Stomach (tissue), 9 donors: ENCODE measurements around the gene ITGA6. TPM values are rescaled to one million over a fixed set of nuclear protein-coding genes. Genes with fewer than 3 reads are reported as not detected.

ENCODE experiments used
- DNase-seq, 2 donors: peaks; one replicate each; pipeline versions ENCODE4 v3.0.0 to v3.0.0-alpha.2; 2013 to 2019
- H3K27ac ChIP-seq, 5 donors: fragments of 200-600 bp in 4 of 5; sonication (generic) in 4 of 5; one replicate each; pipeline ENCODE4 v1.5.1; 2013 to 2019; ENCODE audit warnings: mild to moderate bottlenecking in 1 of 5, moderate library complexity in 1 of 5
- H3K27me3 ChIP-seq, 3 donors: fragments of 200-600 bp; sonication (generic); one replicate each; pipeline ENCODE4 v1.5.1; 2017 to 2019; ENCODE audit warnings: mixed run types in 1 of 3
- H3K36me3 ChIP-seq, 4 donors: fragments of 200-600 bp; sonication (generic); 1 replicate in 3 of 4; 2 replicates in 1 of 4; pipeline ENCODE4 v1.5.1; 2016 to 2019
- H3K4me1 ChIP-seq, 4 donors: fragments of 200-600 bp; sonication (generic); one replicate each; pipeline ENCODE4 v1.5.1; 2016 to 2019
- H3K4me3 ChIP-seq, 4 donors: fragments of 200-600 bp; sonication (generic) in 3 of 4; one replicate each; pipeline ENCODE4 v1.5.1; 2016 to 2019; ENCODE audit warnings: mild to moderate bottlenecking in 1 of 4
- H3K9me3 ChIP-seq, 4 donors: fragments of 200-600 bp; sonication (generic); one replicate each; pipeline ENCODE4 v1.5.1; 2016 to 2019
- CTCF ChIP-seq, 7 experiments: fragments of 450-650 bp in 4 of 7; fragments of 200-600 bp in 3 of 7; sonication (generic) in 3 of 7; IDR thresholded peaks; one replicate each; pipeline ENCODE4 v1.5.1; 2016 to 2019; ENCODE audit warnings: antibody characterized with exemption in 7 of 7, control low read depth in 2 of 7, mild to moderate bottlenecking in 1 of 7
- EP300 ChIP-seq: sonication (generic); formaldehyde crosslinking; IDR thresholded peaks from one replicate; pipeline ENCODE4 v1.6.1; 2017; ENCODE audit warnings: antibody characterized with exemption
- POLR2A ChIP-seq, 4 donors: fragments of 450-650 bp; IDR thresholded peaks; one replicate each; pipeline ENCODE4 v1.6.1; 2016; ENCODE audit warnings: antibody characterized with exemption in 4 of 4, control low read depth in 2 of 4, mild to moderate bottlenecking in 1 of 4, moderate library complexity in 1 of 4
- POLR2AphosphoS5 ChIP-seq, 3 donors: sonication (generic); formaldehyde crosslinking; IDR thresholded peaks; one replicate each; pipeline ENCODE4 v1.6.1; 2016; ENCODE audit warnings: antibody characterized with exemption in 3 of 3
- WGBS, 5 donors: extraction: QIAGEN DNeasy Blood & Tissue Kit in 3 of 5; methylation state at CpG; one replicate each; pipeline versions ENCODE4 v1.1.5 to v1.1.7; 2013 to 2018; 5-methylcytosine and 5-hydroxymethylcytosine counted together
- intact Hi-C: fragments of 100-400 bp; cut with DNase I; formaldehyde crosslinking; loops from one replicate; pipeline ENCODE4 v1.15.1; 2023; ENCODE audit warnings: low total_unique reads
- polyA plus RNA-seq, 3 donors: library from polyadenylated mRNA; stranded (reverse); fragments of 200-250 nt; gene quantifications; one replicate each; pipeline ENCODE4 v1.2.3, GENCODE V29; 2013
- total RNA-seq, 5 donors: library from RNA; depleted of rRNA; stranded (reverse); fragments of >200 nt; gene quantifications; one replicate each; pipeline versions ENCODE4 v1.1.0 to v1.2.3, GENCODE V29; 2014 to 2016
- donor health status: healthy with polysubstance abuse.
- donor health status: Bipolar disorder and iron deficiency.
- donor health status: healthy.

Gene ITGA6
- total and polyA plus RNA-seq, 8 donors: 10.7 to 391 (median 55.4) TPM

GRCh38 chr2:172447811-172448493 lies 20.6 kb downstream of the ITGA6 start:
- Histone ChIP-seq H3K4me3 (no peak overlapping the region), H3K36me3 (no peaks in the 10 kb centered on the region), H3K27ac (peak overlapping the region in 3 of 5 donors; percentile 4 to 71 (median 57)), H3K9me3 (no peaks in the 10 kb centered on the region), H3K27me3 (no peaks in the 10 kb centered on the region), H3K4me1 (peaks cover 10 to 63% (median 49%) of the 10 kb centered on the region in 4 donors)
- TF ChIP-seq POLR2A (IDR thresholded peaks at IDR 0.05) (no peak), CTCF (IDR thresholded peaks at IDR 0.05) (no peak), EP300 (no peak), POLR2AphosphoS5 (IDR thresholded peaks at IDR 0.05) (no peak)
- 57 to 73% (median 68%) methylated on average over 5 of the region's 5 CpGs for WGBS, 5 donors
- DNase-seq: no peak
- intact Hi-C loops: no loop called here

- Histone ChIP-seq H3K27me3 (no peaks in the 10 kb centered on the region), H3K4me1 (peaks cover 10 to 66% (median 54%) of the 10 kb centered on the region in 4 donors), H3K27ac (peak overlapping the region in 3 of 5 donors; percentile 2 to 71 (median 57)), H3K9me3 (no peaks in the 10 kb centered on the region), H3K36me3 (no peaks in the 10 kb centered on the region), H3K4me3 (no peak overlapping the region)
- no peak for DNase-seq
- intact Hi-C loops: no loop called here
- WGBS, 5 donors: 53 to 61% (median 56%) methylated on average over 3 of the region's 3 CpGs
- TF ChIP-seq EP300 (no peak), POLR2A (IDR thresholded peaks at IDR 0.05) (no peak), CTCF (IDR thresholded peaks at IDR 0.05) (no peak), POLR2AphosphoS5 (IDR thresholded peaks at IDR 0.05) (no peak)
These were observed 21.3 kb downstream of the ITGA6 start for GRCh38 chr2:172448544-172449267.

- no peaks in the 10 kb centered on the region for H3K9me3 ChIP-seq
- DNase-seq: no peak
- H3K36me3 ChIP-seq: no peaks in the 10 kb centered on the region
- no peak overlapping the region for H3K4me3 ChIP-seq
- H3K4me1 ChIP-seq: peaks cover 11 to 75% (median 66%) of the 10 kb centered on the region in 4 donors
- no peaks in the 10 kb centered on the region for H3K27me3 ChIP-seq
- H3K27ac ChIP-seq: no peak overlapping the region
- intact Hi-C loops: no loop called here
- no peak for TF ChIP-seq POLR2AphosphoS5 (IDR thresholded peaks at IDR 0.05)
- TF ChIP-seq POLR2A (IDR thresholded peaks at IDR 0.05): no peak
- TF ChIP-seq CTCF (IDR thresholded peaks at IDR 0.05): no peak
- no peak for TF ChIP-seq EP300
- WGBS, 5 donors: 85 to 95% (median 92%) methylated on average over 8 of the region's 8 CpGs
These were observed 22.6 kb downstream of the ITGA6 start for GRCh38 chr2:172449911-172450550.

GRCh38 chr2:172451923-172452322 lies 24.5 kb downstream of the ITGA6 start:
- WGBS, 5 donors: 85 to 90% (median 88%) methylated on average over 5 of the region's 5 CpGs
- Histone ChIP-seq H3K27ac (peak overlapping the region in 1 of 5 donors; percentile 38), H3K27me3 (no peaks in the 10 kb centered on the region), H3K36me3 (no peaks in the 10 kb centered on the region), H3K9me3 (no peaks in the 10 kb centered on the region), H3K4me1 (peaks cover 18 to 76% (median 72%) of the 10 kb centered on the region in 4 donors), H3K4me3 (no peak overlapping the region)
- intact Hi-C loops: no loop called here
- no peak for DNase-seq
- no peak for TF ChIP-seq EP300
- no peak for TF ChIP-seq POLR2AphosphoS5 (IDR thresholded peaks at IDR 0.05)
